ENCODE measurements around the gene IZUMO2.

Gene IZUMO2

DNA sequence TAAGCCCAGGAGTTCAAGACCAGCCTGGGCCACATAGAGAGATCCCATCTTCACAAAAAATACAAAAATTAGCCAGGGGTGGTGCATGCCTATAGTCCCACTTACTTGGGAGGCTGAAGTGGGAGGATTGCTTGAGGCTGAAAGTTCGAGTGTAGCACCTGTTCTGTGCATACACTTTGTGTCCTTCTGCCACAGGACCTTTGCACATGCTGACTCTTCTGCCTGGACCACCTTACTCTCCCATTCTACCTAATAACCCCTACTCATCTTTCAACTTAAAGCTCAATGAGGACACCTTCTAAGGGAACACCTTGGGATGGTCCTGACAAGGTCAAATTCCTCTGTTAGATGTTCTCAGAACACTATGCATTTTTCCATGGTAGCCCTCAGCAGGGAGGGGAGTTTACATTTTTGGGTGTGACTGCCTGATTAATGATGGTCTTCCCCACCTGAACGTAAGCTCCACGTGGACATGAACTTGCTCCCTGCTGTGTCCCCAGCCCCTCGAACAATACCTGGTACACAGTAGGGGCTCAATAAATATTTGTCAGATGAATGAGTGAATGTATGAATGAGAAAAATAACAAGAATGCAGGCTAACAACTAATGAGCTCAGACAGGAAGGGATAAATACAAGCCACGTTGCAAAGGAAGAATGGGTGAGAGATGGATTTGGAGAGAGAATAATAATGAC lies 11.2 kb upstream of the IZUMO2 start:
- 66% methylated on average over 5 of the region's 5 CpGs for WGBS (ENCODE audit: insufficient coverage)
- H3K4me1 ChIP-seq (ENCODE audit: control extremely low read depth in 1 of 4, control insufficient read depth in 4 of 4, insufficient read depth in 4 of 4, low read length in 3 of 4): no peaks in the 10 kb centered on the region
- H3K27me3 ChIP-seq (replicated peaks in 2 of 5; ENCODE audit: control insufficient read depth in 4 of 5, insufficient read depth in 5 of 5, low read length in 4 of 5): no peaks in the 10 kb centered on the region
- POLR2A ChIA-PET: no interaction called here
- CTCF ChIA-PET: no interaction called here
- no peak overlapping the region for H3K27ac ChIP-seq (ENCODE audit: insufficient read depth in 1 of 2, low read depth in 1 of 2, low read length in 2 of 2, poor library complexity in 1 of 2, severe bottlenecking in 2 of 2)
- H3K4me3 ChIP-seq (ENCODE audit: control insufficient read depth in 1 of 7, extremely low read depth in 1 of 7, insufficient read depth in 4 of 7, low read depth in 2 of 7, low read length in 6 of 7): no peak overlapping the region
- no peak for DNase-seq
- H3K9me3 ChIP-seq (ENCODE audit: control extremely low read depth in 1 of 5, control insufficient read depth in 4 of 5, insufficient read depth in 2 of 5, low read depth in 1 of 5, low read length in 4 of 5): no peaks in the 10 kb centered on the region
- H3K36me3 ChIP-seq (ENCODE audit: control insufficient read depth in 4 of 4, insufficient read depth in 4 of 4, low read length in 3 of 4): no peaks in the 10 kb centered on the region

DNA sequence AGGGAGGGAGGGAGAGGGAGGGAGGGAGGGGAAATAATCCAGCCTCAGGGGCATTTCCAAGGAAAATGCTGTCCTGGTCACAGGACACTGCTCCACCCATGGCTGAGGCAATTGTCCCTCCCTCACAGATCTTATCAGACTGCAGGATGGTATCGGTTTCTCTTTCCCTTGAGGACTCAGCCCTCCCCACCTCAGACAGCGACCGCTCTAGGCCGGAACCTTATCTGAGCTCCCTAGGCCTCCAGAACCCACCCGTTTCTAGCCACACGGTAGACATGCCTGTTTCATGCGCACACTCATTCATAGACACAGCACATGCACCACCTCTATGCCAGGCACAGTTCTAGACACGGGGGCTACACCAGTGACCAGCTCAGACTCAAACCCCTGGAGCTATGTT lies 10.0 kb upstream of the IZUMO2 start:
- Histone ChIP-seq H3K4me3 (ENCODE audit: control insufficient read depth in 1 of 7, extremely low read depth in 1 of 7, insufficient read depth in 4 of 7, low read depth in 2 of 7, low read length in 6 of 7) (no peak overlapping the region), H3K4me1 (ENCODE audit: control extremely low read depth in 1 of 4, control insufficient read depth in 4 of 4, insufficient read depth in 4 of 4, low read length in 3 of 4) (no peaks in the 10 kb centered on the region), H3K9me3 (ENCODE audit: control extremely low read depth in 1 of 5, control insufficient read depth in 4 of 5, insufficient read depth in 2 of 5, low read depth in 1 of 5, low read length in 4 of 5) (no peaks in the 10 kb centered on the region), H3K36me3 (ENCODE audit: control insufficient read depth in 4 of 4, insufficient read depth in 4 of 4, low read length in 3 of 4) (no peaks in the 10 kb centered on the region), H3K27ac (ENCODE audit: insufficient read depth in 1 of 2, low read depth in 1 of 2, low read length in 2 of 2, poor library complexity in 1 of 2, severe bottlenecking in 2 of 2) (no peak overlapping the region), H3K27me3 (replicated peaks in 2 of 5; ENCODE audit: control insufficient read depth in 4 of 5, insufficient read depth in 5 of 5, low read length in 4 of 5) (no peaks in the 10 kb centered on the region)
- peak in 1 of 3 donors; percentile 11 for DNase-seq
- ChIA-PET POLR2A (no interaction called here), CTCF (no interaction called here)
- WGBS (ENCODE audit: insufficient coverage): 63% methylated on average over 6 of the region's 8 CpGs

DNA sequence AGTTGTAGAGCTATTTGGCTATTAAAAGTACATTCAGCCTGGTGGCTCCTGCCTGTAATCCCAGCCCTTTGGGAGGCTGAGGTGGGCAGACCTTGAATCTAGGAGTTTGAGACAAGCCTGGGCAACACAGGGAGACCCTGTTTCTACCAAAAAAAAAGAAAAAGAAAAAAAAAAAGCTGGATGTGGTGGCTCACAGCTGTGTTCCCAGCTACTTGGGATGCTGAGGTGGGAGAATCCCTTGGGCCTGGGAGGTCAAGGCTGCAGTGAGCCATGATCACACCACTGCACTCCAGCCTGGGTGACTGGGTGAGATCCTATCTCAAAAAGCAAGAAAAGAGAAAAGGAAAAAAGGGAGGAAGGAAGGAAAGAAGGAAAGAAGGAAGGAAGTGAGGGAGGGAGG lies 9.6 kb upstream of the IZUMO2 start:
- no peaks in the 10 kb centered on the region for H3K9me3 ChIP-seq (ENCODE audit: control extremely low read depth in 1 of 5, control insufficient read depth in 4 of 5, insufficient read depth in 2 of 5, low read depth in 1 of 5, low read length in 4 of 5)
- H3K27ac ChIP-seq (ENCODE audit: insufficient read depth in 1 of 2, low read depth in 1 of 2, low read length in 2 of 2, poor library complexity in 1 of 2, severe bottlenecking in 2 of 2): no peak overlapping the region
- no peak overlapping the region for H3K4me3 ChIP-seq (ENCODE audit: control insufficient read depth in 1 of 7, extremely low read depth in 1 of 7, insufficient read depth in 4 of 7, low read depth in 2 of 7, low read length in 6 of 7)
- peaks cover 0 to under 1% (median 0%) of the 10 kb centered on the region in 5 experiments for H3K27me3 ChIP-seq (replicated peaks in 2 of 5; ENCODE audit: control insufficient read depth in 4 of 5, insufficient read depth in 5 of 5, low read length in 4 of 5)
- POLR2A ChIA-PET: no interaction called here
- CTCF ChIA-PET: no interaction called here
- no peaks in the 10 kb centered on the region for H3K36me3 ChIP-seq (ENCODE audit: control insufficient read depth in 4 of 4, insufficient read depth in 4 of 4, low read length in 3 of 4)
- no peak for DNase-seq
- H3K4me1 ChIP-seq (ENCODE audit: control extremely low read depth in 1 of 4, control insufficient read depth in 4 of 4, insufficient read depth in 4 of 4, low read length in 3 of 4): no peaks in the 10 kb centered on the region

DNA sequence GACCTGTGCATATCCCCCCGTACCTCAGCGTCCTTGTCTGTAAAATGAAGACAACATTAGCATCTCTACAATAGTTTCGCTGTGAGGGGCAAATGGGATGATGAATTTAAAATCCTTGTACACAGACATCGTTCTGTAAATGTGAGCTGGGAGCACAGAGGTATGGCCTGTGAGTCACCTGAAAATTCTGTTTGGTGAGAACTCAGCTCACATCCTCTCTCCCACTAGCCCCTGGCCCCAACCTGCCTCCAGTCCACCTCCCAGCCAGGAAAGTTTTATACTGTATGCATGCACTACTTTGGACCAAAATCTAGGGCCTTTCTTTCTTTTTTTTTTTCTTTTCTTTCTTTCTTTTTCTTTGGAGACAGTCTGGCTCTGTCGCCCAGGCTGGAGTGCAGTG lies 8.7 kb upstream of the IZUMO2 start:
- peaks cover 0 to 4% (median 0%) of the 10 kb centered on the region in 5 experiments for H3K27me3 ChIP-seq (replicated peaks in 2 of 5; ENCODE audit: control insufficient read depth in 4 of 5, insufficient read depth in 5 of 5, low read length in 4 of 5)
- no peak overlapping the region for H3K4me3 ChIP-seq (ENCODE audit: control insufficient read depth in 1 of 7, extremely low read depth in 1 of 7, insufficient read depth in 4 of 7, low read depth in 2 of 7, low read length in 6 of 7)
- no peak overlapping the region for H3K27ac ChIP-seq (ENCODE audit: insufficient read depth in 1 of 2, low read depth in 1 of 2, low read length in 2 of 2, poor library complexity in 1 of 2, severe bottlenecking in 2 of 2)
- CTCF ChIA-PET: no interaction called here
- POLR2A ChIA-PET: no interaction called here
- no peaks in the 10 kb centered on the region for H3K36me3 ChIP-seq (ENCODE audit: control insufficient read depth in 4 of 4, insufficient read depth in 4 of 4, low read length in 3 of 4)
- H3K9me3 ChIP-seq (ENCODE audit: control extremely low read depth in 1 of 5, control insufficient read depth in 4 of 5, insufficient read depth in 2 of 5, low read depth in 1 of 5, low read length in 4 of 5): no peaks in the 10 kb centered on the region
- WGBS (ENCODE audit: insufficient coverage): 84% methylated on average over 3 of the region's 5 CpGs
- H3K4me1 ChIP-seq (ENCODE audit: control extremely low read depth in 1 of 4, control insufficient read depth in 4 of 4, insufficient read depth in 4 of 4, low read length in 3 of 4): no peaks in the 10 kb centered on the region
- no peak for DNase-seq

DNA sequence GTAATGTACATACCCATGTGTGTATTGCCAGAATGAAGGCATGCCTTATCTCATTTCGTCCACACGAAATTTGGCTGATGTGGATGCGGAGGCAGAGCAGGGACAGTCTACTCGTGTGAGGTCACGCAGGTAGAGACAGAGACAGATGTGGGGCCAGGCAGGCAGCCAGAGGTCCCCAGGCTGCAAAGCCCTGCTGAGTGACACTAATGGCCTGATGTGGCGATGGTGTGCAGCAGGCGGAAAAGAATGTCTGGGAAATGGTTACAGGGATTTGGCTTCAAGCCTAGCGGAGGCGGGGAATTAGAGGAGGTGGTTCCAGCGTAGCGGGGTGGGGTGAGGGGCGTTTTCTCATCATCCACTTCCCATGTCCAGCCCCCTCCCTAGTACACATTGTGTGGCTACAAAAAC lies 4.2 kb upstream of the IZUMO2 start:
- Histone ChIP-seq H3K27me3 (replicated peaks in 2 of 5; ENCODE audit: control insufficient read depth in 4 of 5, insufficient read depth in 5 of 5, low read length in 4 of 5) (peaks cover 0 to 23% (median 2%) of the 10 kb centered on the region in 5 experiments), H3K36me3 (ENCODE audit: control insufficient read depth in 4 of 4, insufficient read depth in 4 of 4, low read length in 3 of 4) (no peaks in the 10 kb centered on the region), H3K9me3 (ENCODE audit: control extremely low read depth in 1 of 5, control insufficient read depth in 4 of 5, insufficient read depth in 2 of 5, low read depth in 1 of 5, low read length in 4 of 5) (no peaks in the 10 kb centered on the region), H3K27ac (ENCODE audit: insufficient read depth in 1 of 2, low read depth in 1 of 2, low read length in 2 of 2, poor library complexity in 1 of 2, severe bottlenecking in 2 of 2) (no peak overlapping the region), H3K4me3 (ENCODE audit: control insufficient read depth in 1 of 7, extremely low read depth in 1 of 7, insufficient read depth in 4 of 7, low read depth in 2 of 7, low read length in 6 of 7) (no peak overlapping the region), H3K4me1 (ENCODE audit: control extremely low read depth in 1 of 4, control insufficient read depth in 4 of 4, insufficient read depth in 4 of 4, low read length in 3 of 4) (no peaks in the 10 kb centered on the region)
- WGBS (ENCODE audit: insufficient coverage): 86% methylated on average over 7 of the region's 12 CpGs
- DNase-seq: no peak
- POLR2A ChIA-PET: no interaction called here
- CTCF ChIA-PET: no interaction called here

DNA sequence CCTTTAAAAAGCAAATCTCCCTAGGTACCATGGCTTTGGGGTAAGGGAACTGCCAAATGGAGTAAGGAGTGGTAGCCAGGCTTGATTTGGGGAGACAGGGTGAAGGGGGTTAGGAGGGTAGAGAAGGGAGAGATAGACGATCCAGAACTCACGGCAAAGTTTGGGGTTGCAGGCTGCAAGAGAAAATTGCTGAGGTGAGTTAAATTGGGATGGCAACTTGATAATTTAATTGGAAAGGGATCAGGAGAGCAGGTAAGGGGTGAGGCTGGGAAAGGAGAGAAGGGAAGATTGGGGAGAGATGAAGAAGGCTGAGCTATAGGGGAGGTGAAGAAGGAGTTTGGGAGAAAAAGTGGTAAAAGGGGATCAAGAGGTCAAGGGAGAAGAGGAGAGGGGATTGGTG lies 4.0 kb downstream of the IZUMO2 start:
- Histone ChIP-seq H3K9me3 (ENCODE audit: control extremely low read depth in 1 of 5, control insufficient read depth in 4 of 5, insufficient read depth in 2 of 5, low read depth in 1 of 5, low read length in 4 of 5) (peaks cover 0 to 11% (median 5%) of the 10 kb centered on the region in 5 experiments), H3K27ac (ENCODE audit: insufficient read depth in 1 of 2, low read depth in 1 of 2, low read length in 2 of 2, poor library complexity in 1 of 2, severe bottlenecking in 2 of 2) (no peak overlapping the region), H3K4me1 (ENCODE audit: control extremely low read depth in 1 of 4, control insufficient read depth in 4 of 4, insufficient read depth in 4 of 4, low read length in 3 of 4) (no peaks in the 10 kb centered on the region), H3K36me3 (ENCODE audit: control insufficient read depth in 4 of 4, insufficient read depth in 4 of 4, low read length in 3 of 4) (no peaks in the 10 kb centered on the region), H3K27me3 (replicated peaks in 2 of 5; ENCODE audit: control insufficient read depth in 4 of 5, insufficient read depth in 5 of 5, low read length in 4 of 5) (peaks cover 0 to 13% (median 2%) of the 10 kb centered on the region in 5 experiments), H3K4me3 (ENCODE audit: control insufficient read depth in 1 of 7, extremely low read depth in 1 of 7, insufficient read depth in 4 of 7, low read depth in 2 of 7, low read length in 6 of 7) (no peak overlapping the region)
- ChIA-PET POLR2A (no interaction called here), CTCF (interaction anchor here (0.9 kb wide), 1 partner anchor 23 kb away, joined by 4 read pairs; no protein-coding TSS in a partner anchor)
- no peak for DNase-seq
- 95% methylated on average over 2 of the region's 2 CpGs for WGBS (ENCODE audit: insufficient coverage)

DNA sequence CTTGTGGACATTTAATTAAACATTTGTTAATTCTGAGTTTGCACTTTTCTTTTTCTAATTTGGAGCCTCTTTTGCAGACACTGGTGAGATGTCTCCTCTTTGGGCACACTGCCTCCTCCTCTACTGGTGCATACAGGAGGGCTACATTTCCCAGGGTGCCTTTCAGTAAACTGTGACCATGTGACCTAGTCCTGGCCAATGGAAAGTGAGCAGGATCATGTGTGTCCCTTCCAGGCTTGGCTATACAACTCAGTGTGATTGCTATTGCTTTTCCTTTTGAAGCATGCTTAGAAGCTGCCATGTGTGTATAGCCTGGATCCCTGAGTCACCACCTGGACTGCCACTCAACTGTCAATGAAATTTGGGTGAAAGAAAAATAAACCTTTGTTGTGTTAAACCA lies 4.5 kb downstream of the IZUMO2 start:
- ChIA-PET POLR2A (no interaction called here), CTCF (interaction anchor here (0.9 kb wide), 1 partner anchor 23 kb away, joined by 4 read pairs; no protein-coding TSS in a partner anchor)
- no peak overlapping the region for H3K4me3 ChIP-seq (ENCODE audit: control insufficient read depth in 1 of 7, extremely low read depth in 1 of 7, insufficient read depth in 4 of 7, low read depth in 2 of 7, low read length in 6 of 7)
- H3K9me3 ChIP-seq (ENCODE audit: control extremely low read depth in 1 of 5, control insufficient read depth in 4 of 5, insufficient read depth in 2 of 5, low read depth in 1 of 5, low read length in 4 of 5): peaks cover 0 to 11% (median 5%) of the 10 kb centered on the region in 5 experiments
- H3K36me3 ChIP-seq (ENCODE audit: control insufficient read depth in 4 of 4, insufficient read depth in 4 of 4, low read length in 3 of 4): no peaks in the 10 kb centered on the region
- no peak for DNase-seq
- peaks cover 0 to 13% (median 2%) of the 10 kb centered on the region in 5 experiments for H3K27me3 ChIP-seq (replicated peaks in 2 of 5; ENCODE audit: control insufficient read depth in 4 of 5, insufficient read depth in 5 of 5, low read length in 4 of 5)
- no peak overlapping the region for H3K27ac ChIP-seq (ENCODE audit: insufficient read depth in 1 of 2, low read depth in 1 of 2, low read length in 2 of 2, poor library complexity in 1 of 2, severe bottlenecking in 2 of 2)
- no peaks in the 10 kb centered on the region for H3K4me1 ChIP-seq (ENCODE audit: control extremely low read depth in 1 of 4, control insufficient read depth in 4 of 4, insufficient read depth in 4 of 4, low read length in 3 of 4)
